H1 (cell line): ENCODE results near the gene ASB8. TPM values are rescaled to one million over a fixed set of nuclear protein-coding genes. Genes with fewer than 3 reads are reported as not detected.

Source experiments
- EP300 ChIP-seq, 2 experiments: IDR thresholded peaks; 1 replicate in 1 of 2; 2 replicates in 1 of 2; pipeline ENCODE4 v1.6.1; 2011 to 2012; ENCODE audit warnings: low read depth in 2 of 2, low read length in 2 of 2, mild to moderate bottlenecking in 2 of 2, borderline replicate concordance in 1 of 2, inconsistent platforms in 1 of 2, moderate library complexity in 1 of 2
- SP1 ChIP-seq: IDR thresholded peaks from 2 replicates; pipeline ENCODE4 v1.6.1; 2011; ENCODE audit warnings: low read depth, low read length
- polyA plus RNA-seq, 7 experiments: library from polyadenylated mRNA; depleted of rRNA in 3 of 7; stranded (reverse) in 5 of 7; unstranded in 2 of 7; fragments of >200 nt in 5 of 7; fragments of 200-250 nt in 2 of 7; gene quantifications; 1 replicate in 5 of 7; 2 replicates in 1 of 7; 4 replicates in 1 of 7; pipeline versions ENCODE4 v1.2.1 to v1.2.3, GENCODE V29; 2011 to 2013; ENCODE audit warnings: missing spikeins in 2 of 7, mixed read lengths in 2 of 7
- total RNA-seq: library from RNA; stranded (reverse); fragmentation: NEBNext Ultra II Directional; extraction: Animal tissue kit (Norgen Biotek cat#: 25700); gene quantifications from 2 replicates; pipeline ENCODE4 v1.2.1, GENCODE V29; 2021

ASB8 gene
- total and polyA plus RNA-seq, 2 of the 8 experiments (the other 6 are each of a cell fraction or from before 2014, with no cell fraction given): 3.8 to 8.3 TPM

- TF ChIP-seq EP300 (IDR thresholded peaks at IDR 0.05; ENCODE audit: borderline replicate concordance in 1 of 2, low read depth in 2 of 2, low read length in 2 of 2) (no peak), SP1 (no peak)
- TF ChIP-seq, all 59 proteins: peak for 0
Observed at GRCh38 chr12:48157889-48158370, 615 bp upstream of the ASB8 start (continued).
